Stimulated activated CD8-positive, alpha-beta memory T cell treated with anti-CD3 and anti-CD28 coated beads, Interleukin-15, amount 100 ng/mL, for 4 hours (primary cell): Measurements from ENCODE around the gene STYXL1.
"Not testable (repeated sequence)": the region's sequence is repeated elsewhere in the genome, so short reads cannot be mapped to it uniquely, and the experiment has no call there.

Experiments used
- DNase-seq, 2 donors: peaks; one replicate each; pipeline ENCODE4 v3.0.0-alpha.2; 2020; ENCODE audit warnings: low read depth in 2 of 2

Gene STYXL1

GRCh38 chr7:76065016-76065612 lies 17.3 kb upstream of the STYXL1 start:
- no peak for DNase-seq

- DNase-seq = no peak
These were observed 16.6 kb upstream of the STYXL1 start for GRCh38 chr7:76064208-76064970.

DNA sequence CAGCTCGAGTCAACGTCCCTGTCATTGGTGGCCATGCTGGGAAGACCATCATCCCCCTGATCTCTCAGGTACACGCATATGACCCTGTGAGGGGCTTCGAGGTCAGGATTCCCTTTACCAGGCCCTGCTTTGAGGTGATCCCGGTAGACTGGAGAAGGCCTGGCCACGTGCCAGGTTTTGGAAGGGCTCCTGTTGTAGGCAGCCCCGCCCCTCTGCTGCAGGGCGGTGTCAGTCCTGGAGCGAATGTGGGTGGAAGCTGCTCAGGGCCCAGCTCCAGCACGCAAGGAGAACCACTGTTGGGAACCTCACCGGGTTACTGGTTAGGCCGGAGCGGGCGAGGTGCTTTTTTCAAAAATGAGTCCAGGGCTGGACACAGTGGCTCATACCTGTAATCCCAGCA lies 15.7 kb upstream of the STYXL1 start:
- DNase-seq = no peak

DNA sequence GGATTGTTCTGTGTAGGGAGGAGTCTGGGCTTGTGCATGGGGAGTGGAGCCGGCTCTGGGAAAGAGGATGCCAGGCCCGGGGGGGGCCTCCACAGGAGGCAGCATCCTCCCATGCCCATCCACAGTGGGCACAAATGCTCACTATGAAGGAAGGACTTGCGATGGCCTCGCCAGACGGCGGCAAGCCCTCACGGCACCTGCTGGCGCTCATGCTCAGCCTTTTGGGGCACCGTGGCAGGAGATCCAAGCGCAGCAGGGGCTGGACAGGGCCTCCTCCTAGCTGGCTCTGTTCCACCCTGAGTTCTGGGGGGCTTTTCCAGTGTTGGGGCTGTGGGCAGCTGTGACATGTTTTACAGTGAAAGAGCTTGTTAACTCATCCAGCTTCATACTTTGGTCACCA lies 15.3 kb upstream of the STYXL1 start:
- DNase-seq = no peak

DNA sequence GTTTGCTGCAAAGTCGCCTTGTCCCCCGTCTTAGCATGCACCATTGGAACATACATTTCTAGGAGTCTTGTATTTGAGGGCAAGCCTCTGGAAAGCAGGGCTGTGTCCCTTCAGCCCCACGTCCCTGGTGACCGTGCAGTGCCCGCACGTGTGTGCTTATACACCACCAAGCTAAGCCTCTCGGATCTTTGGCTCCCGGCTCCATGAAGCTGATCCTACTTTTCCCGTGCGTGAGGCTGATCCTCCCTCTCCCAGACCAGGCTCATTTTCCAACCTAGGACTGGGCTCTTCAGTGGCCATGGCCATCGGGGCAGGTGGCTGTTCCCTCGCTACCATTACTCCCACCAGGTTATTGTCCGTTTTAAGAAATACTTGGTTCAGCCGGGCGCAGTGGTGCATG lies 14.5 kb upstream of the STYXL1 start:
- DNase-seq = no peak

DNA sequence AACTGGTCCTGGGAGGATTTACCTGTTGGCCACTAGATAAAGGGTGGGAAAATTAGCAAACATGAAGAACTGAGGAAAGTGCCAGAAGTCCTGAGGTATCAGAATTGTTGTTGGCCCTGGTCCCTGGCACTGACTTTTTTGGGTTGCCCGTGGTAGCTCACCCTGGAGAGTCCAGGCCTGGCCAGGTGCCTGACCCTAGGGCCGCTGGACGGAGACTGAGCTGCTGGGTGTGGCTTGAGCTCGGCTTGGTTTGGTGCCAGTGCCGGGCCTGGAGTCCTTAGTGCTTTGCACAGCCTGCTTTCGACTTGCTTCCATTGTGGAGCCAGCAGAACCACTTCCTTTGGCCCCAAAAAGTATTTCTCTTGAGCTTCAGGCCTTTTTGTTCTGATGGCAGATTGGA lies 13.0 kb upstream of the STYXL1 start:
- DNase-seq = no peak

GRCh38 chr7:76058745-76059144 lies 10.9 kb upstream of the STYXL1 start:
- DNase-seq = not testable (repeated sequence)

GRCh38 chr7:76057813-76058145 lies 10.0 kb upstream of the STYXL1 start:
- no peak for DNase-seq

- DNase-seq = no peak
These were observed 9.5 kb upstream of the STYXL1 start for GRCh38 chr7:76057103-76057812.

DNA sequence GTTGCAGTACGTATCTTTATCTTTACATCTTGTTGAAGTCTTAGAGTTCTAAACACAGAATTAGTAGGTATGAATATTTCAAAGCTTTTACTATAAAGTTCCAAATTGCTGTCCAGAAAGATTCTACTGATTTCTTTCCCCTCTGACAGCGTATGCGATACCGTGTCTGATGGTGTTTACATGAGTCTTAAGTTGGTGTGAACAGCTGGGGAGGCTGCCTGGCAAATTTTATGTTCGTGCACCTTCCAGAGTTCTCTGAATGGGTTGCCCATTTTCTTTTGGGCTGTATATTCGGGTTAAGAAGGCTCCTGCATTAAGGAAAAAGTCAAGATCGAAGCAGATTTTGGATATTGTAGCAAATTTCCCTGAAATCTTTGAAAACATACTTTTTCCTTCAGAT lies 8.4 kb upstream of the STYXL1 start:
- DNase-seq = no peak

GRCh38 chr7:76054123-76055120 lies 6.6 kb upstream of the STYXL1 start:
- no peak for DNase-seq

GRCh38 chr7:76053461-76053860 lies 5.7 kb upstream of the STYXL1 start:
- DNase-seq = no peak

GRCh38 chr7:76052681-76053080 lies 4.9 kb upstream of the STYXL1 start:
- not testable (repeated sequence) for DNase-seq

- DNase-seq = no peak
These were observed 4.0 kb upstream of the STYXL1 start for GRCh38 chr7:76051840-76052239.

DNA sequence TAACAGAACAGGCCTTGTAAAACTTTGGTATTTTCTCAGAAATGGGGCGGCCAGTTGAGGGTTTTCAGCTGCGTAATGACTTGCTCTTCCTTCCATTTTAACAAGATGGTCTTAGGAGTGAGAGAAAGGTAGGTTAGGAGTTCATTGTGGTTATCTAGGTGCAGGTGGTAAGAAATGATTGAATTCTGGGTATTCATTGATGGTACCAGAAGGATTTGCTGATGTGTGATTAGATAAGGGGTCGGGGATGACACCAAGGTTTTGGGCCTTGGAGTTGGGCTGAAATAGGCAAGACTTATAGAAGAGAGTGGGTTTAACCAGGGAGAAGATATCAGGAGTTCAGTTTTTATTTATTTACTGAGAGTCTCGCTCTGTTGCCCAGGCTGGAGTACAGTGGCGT lies 2.7 kb upstream of the STYXL1 start:
- no peak for DNase-seq

DNA sequence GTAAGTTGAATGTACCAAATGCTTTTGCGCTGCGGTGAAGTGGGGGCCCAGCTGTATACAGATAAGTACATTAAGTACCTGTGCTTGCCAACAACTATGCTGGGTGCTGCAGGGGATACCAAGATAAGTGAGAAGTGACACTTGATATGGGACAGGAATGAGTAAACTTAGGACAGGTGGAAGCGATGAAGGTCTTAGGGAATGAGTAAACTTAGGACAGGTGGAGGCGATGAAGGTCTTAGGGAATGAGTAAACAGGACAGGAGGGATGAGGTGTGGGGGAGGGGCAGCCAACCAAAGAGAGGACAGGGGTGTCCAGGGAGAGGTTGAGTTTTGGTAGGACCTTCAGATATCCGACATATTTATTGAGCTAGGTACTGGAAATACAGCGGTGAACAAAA lies 1.5 kb upstream of the STYXL1 start:
- no peak for DNase-seq

- no peak for DNase-seq
These were observed 828 bp upstream of the STYXL1 start for GRCh38 chr7:76048668-76048988.

- DNase-seq = no peak
These were observed 442 bp downstream of the STYXL1 start for GRCh38 chr7:76047305-76047810.

- no peak for DNase-seq
These were observed 3.4 kb downstream of the STYXL1 start for GRCh38 chr7:76044375-76044865.

GRCh38 chr7:76040126-76040525 lies 7.7 kb downstream of the STYXL1 start:
- no peak for DNase-seq

DNA sequence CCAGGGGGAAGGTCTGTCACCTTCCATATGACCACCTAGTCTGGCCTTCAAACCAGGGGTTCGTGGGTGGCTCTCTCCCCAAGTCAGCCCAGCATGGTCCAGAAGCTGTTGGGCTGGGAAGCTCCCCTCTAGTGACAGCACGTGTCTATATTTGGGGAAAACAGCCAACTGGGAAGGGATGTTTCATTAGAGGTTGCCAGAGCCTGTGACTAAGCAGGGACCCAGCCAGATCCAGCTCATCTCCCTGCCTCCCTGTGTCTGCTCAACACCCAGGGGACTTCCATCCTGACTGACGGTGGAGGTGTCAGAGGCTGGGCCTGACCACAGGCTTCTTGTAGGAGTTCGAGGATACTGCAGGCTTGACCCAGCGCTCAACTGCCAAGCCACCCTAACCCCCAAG lies 10.5 kb downstream of the STYXL1 start:
- DNase-seq = no peak

DNA sequence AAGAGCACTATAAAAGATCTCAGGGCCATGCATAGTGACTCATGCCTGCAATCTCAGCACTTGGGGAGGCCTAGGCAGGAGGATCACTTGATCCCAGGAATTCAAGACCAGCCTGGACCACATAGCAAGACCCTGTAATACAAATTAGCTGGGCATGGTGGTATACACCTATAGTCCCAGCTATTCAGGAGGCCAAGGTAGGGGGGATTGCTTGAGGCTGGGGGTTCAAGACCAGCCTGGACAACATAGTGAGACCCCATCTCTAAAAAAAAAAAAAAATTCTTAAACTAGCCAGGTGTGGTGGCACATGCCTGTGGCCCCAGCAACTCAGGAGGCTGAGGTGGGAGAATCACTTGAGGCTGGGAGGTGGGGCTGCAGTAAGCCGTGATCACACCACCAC lies 15.8 kb downstream of the STYXL1 start:
- no peak for DNase-seq
